ENCODE data around the gene NUDT16L1.

The NUDT16L1 gene

GRCh38 chr16:4693296-4693955 is at the start of gene NUDT16L1:
Gene NUDT16L1 (plus strand): TSS chr16:4693562. CDS start chr16:4693727, 165 bp downstream.
- peak; percentile 89 for DNase-seq (ENCODE audit: low read depth)

DNA sequence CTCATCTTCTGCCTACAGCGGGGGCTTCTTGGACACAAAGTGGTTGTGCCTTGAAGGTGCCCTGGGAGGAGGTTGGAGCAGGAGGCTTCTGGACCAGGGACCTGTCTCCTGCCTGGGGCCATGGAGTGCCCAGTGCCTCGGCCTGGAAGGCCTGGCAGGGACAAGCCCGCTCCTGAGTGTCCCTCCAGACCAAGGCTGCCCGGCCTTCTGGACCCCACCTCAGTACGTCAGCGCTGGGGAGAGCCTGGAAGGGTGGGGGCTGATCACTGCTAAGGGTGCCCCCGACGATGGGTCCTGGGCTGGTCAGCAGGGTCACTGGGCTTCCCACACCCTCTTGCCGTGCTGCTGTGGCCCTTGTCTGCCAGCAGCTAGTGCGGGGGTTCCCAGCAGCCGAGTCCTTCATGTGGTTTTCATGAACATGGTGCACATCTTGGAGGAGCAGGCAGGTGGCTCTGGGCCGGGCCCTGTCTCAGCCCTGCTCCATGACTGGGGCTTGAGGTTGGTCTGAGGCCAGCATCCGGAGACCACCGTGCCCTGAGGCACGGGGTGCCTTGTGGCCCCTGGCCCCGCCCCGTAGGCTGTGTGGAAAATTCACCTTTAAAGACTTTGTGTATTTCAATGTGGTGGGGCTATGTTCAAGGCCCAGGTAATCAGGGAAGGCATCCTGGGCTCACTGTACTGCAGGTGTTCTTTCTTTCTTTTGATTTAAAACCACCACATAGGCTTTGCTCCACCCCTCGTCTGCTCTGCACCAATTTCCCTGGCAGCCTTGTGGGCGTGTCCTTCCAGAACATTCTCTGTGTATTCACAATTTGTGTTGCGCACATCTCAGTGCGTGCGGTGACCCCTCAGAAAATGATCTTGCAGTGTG is 46.4 kb upstream of the NUDT16L1 start:
- DNase-seq (ENCODE audit: low read depth): no peak

GRCh38 chr16:4647644-4647980 is 45.8 kb upstream of the NUDT16L1 start:
- DNase-seq (ENCODE audit: low read depth): no peak

GRCh38 chr16:4648917-4649316 is 44.4 kb upstream of the NUDT16L1 start:
- no peak for DNase-seq (ENCODE audit: low read depth)

- DNase-seq (ENCODE audit: low read depth): no peak
Measured at GRCh38 chr16:4649744-4650442, 43.5 kb upstream of the NUDT16L1 start.

GRCh38 chr16:4650443-4651074 is 42.8 kb upstream of the NUDT16L1 start:
- peak; percentile 16 for DNase-seq (ENCODE audit: low read depth)

- no peak for DNase-seq (ENCODE audit: low read depth)
Measured at GRCh38 chr16:4651827-4652226, 41.5 kb upstream of the NUDT16L1 start.

DNA sequence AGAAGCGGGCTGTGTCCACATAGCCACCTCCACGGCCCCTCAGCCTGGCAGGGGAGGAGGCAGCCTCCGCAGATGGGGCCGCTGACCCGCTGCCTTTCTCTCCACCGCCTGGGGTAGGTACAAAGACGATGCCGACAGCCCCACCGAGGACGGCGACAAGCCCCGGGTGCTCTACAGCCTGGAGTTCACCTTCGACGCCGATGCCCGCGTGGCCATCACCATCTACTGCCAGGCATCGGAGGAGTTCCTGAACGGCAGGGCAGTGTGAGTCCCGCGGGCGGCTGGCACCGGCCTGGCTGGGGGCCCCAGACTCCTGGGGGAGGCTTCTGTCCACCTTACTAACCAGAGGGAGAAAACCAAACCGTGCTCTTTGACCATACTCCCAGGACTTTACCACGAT is 40.8 kb upstream of the NUDT16L1 start:
- no peak for DNase-seq (ENCODE audit: low read depth)

GRCh38 chr16:4654011-4654963 is 39.1 kb upstream of the NUDT16L1 start:
- DNase-seq (ENCODE audit: low read depth): no peak

DNA sequence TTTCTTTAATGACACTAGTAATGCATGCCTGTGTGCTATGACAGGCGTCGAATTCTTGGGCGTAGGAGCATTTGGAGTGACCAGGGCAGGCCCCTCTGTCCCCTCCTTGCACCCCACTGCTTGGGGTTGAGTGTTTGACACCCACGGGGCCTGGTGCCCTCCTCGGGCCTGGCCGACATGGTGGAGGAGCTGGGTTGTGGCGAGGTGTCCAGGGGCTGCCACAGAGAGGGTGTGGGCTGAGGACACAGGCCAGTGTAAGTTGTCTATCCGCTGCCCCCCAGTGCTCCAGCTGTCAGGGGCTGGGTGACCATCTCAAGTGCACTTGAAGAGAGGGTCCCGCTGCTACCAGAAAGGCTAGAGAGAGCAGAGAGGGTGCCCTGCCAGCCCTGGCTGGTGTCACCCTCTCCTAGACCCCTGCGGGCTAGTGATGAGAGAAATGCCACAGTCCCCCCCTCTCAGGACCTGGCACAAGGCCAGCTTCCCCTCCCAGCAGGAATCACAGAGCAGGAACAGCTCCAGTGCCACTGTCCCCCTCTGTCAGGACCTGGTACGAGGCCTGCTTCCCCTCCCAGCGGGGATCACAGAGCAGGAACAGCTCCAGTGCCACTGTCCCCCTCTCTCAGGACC is 38.3 kb upstream of the NUDT16L1 start:
- DNase-seq (ENCODE audit: low read depth): no peak

DNA sequence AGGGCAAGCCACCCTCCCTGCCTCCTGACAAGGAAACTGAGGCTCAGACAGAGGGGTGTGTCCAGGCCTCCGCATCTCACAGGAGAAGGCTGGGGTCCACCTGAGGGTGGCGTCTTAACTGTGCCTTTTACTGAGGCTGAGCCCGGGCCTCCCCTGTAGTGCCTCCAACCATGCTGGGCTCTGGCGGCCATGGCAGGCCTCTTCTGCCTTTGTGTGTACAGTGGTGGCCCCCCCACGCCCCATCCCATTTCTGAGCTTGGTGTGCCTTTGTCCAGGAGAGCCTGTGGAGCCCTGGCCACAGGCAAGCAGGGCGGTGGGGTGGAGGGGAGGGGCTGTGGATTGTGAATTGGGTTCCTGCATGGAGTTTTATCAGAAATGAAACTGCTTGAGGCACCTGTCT is 37.6 kb upstream of the NUDT16L1 start:
- DNase-seq (ENCODE audit: low read depth): no peak

DNA sequence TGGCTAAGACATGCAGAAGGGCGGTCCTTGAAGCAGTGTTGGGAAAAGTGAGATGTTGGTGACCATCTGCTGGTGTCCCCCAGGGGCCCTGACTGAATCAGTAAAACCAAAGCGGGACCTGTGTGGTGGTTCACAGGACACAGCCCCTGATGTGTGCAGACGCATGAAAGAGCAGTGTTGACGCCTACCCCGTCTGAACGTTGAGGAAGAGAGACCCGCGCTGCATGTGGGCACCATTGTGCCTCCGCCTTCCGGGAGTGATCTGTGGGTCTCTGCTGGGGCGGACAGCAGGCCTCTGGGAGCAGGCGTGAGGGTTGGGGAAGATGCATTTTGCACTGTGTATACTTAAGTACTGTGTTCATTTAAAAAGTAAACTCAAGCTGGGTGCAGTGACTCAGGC is 37.1 kb upstream of the NUDT16L1 start:
- DNase-seq (ENCODE audit: low read depth): no peak

GRCh38 chr16:4656695-4657686 is 36.4 kb upstream of the NUDT16L1 start:
- no peak for DNase-seq (ENCODE audit: low read depth)

GRCh38 chr16:4659363-4660353 is 33.7 kb upstream of the NUDT16L1 start:
- no peak for DNase-seq (ENCODE audit: low read depth)

DNA sequence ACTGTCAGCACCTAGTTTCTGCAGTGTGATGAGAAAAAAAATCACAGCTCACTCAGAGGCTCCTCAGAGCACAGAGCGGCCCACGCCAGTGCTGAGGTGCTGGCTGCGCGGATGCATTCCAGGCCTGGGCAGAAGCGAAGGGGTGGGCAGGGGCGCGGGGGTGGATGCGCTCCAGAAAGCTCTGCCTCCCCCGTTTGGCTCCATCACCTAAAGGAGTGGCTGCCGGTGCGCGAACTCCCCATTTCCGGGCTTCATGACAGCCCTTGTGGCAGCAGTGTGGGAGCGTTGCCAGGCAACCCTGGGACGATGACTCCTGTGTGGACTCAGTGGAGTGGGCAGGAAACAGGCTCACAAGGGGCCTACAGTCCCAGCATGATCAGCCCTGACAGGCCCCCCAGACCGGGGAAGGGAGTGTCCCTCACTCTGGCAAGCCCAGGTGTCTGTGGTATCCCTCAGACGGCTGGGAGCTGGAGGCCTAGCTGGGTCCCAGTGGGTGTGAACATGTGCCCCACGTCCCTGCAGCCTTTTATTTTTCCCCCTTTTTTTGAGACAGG is 32.8 kb upstream of the NUDT16L1 start:
- DNase-seq (ENCODE audit: low read depth): peak; percentile 8

- DNase-seq (ENCODE audit: low read depth): no peak
Measured at GRCh38 chr16:4661661-4662060, 31.7 kb upstream of the NUDT16L1 start.

DNA sequence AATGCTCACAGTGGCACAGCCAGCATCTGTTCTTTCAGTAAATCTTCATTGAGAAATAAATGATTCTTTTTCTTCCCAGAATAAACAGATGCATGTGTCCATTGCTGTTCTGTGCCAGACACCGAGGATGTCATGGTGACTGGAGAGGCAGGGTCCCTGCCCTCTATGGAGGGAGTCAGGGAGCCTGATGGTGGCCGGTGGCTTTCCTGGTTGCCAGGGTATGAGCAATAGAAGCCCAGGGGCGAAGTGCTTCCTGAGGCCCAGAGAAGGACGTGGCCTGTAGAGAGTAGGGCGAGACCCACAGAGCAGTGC is 29.9 kb upstream of the NUDT16L1 start:
- no peak for DNase-seq (ENCODE audit: low read depth)

- no peak for DNase-seq (ENCODE audit: low read depth)
Measured at GRCh38 chr16:4663777-4664465, 29.4 kb upstream of the NUDT16L1 start.
